ENCODE results near the gene PEX10.

The PEX10 gene

DNA sequence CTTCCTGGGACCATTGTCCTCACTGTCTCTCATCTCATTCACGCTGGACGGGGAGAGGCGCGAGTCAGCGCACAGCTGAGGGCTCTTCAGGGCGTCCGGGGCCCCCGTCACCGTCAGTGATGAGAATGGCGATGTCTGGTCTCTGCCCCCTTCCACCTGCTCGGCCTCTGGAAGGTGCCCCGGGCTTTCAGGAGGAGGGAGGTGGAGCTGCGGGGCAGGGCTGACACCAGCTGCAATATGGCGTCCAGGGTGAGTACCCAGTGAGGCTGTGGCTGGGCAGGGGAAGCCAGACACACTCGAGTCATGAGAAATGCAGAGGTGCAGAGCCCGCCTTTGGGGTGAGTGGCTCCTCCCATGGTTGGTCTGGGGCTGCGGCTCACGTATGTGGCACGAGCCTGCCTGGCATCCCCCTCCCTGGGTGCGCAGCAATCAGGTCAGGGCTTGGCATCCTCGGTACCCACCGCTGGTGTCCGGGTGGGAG is 36.1 kb downstream of the PEX10 start:
- TF ChIP-seq, protein P1, sequence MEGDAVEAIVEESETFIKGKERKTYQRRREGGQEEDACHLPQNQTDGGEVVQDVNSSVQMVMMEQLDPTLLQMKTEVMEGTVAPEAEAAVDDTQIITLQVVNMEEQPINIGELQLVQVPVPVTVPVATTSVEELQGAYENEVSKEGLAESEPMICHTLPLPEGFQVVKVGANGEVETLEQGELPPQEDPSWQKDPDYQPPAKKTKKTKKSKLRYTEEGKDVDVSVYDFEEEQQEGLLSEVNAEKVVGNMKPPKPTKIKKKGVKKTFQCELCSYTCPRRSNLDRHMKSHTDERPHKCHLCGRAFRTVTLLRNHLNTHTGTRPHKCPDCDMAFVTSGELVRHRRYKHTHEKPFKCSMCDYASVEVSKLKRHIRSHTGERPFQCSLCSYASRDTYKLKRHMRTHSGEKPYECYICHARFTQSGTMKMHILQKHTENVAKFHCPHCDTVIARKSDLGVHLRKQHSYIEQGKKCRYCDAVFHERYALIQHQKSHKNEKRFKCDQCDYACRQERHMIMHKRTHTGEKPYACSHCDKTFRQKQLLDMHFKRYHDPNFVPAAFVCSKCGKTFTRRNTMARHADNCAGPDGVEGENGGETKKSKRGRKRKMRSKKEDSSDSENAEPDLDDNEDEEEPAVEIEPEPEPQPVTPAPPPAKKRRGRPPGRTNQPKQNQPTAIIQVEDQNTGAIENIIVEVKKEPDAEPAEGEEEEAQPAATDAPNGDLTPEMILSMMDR (conservative IDR thresholded peaks at IDR 0.05): no peak
- no peak overlapping the region for H3K27ac ChIP-seq

DNA sequence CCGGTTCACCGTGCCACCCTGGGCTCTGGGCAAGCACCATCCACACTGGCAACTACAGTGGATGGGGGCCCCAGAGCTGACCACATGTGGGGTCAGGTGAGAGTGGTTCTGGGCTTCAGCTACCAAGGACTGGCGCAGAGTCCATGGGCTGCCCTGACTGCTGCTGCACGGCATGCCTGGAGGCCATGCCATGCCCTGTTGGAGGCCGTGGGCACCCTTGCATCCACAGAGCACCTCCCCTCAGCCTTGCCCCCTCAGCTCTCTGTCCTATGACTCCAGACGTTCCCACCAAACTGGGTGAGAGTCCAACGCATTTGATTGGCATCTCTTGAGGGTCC is 36.5 kb downstream of the PEX10 start:
- no peak overlapping the region for H3K27ac ChIP-seq
- TF ChIP-seq, protein P1 (conservative IDR thresholded peaks at IDR 0.05): no peak

DNA sequence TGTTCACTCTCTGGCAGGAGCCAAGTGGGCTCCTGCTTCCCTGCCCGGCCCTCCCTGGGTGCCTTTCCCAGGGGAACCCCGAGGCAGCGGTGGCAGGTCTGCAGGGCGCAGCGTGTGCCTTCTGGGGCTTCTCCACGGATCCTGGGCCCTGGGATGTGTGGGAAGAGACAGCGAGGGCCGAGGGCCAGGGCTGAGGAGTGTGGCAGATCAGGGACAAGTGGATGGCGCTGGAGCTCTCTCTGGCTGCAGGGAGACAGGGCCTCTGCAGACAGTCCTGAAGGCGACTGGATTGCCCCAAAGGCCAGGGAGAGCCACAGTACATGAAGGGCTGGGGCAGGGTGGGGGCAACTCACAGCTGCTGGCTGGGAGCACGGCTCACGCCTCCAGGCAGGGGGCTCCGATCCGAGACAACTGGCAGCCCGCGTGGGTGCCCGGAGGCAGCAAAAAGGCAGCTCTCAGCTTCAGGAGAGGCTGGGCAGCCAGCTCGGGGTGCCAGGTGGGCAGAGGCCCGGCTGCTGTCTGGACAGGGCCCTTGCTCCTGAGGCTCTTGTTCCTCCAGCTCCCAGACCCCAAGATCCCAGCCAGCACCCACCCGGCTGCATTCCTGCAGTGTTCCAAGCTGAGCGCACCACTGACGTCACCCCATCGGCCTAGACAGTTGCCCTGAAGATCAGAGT is 37.0 kb downstream of the PEX10 start:
- TF ChIP-seq, protein P1 (conservative IDR thresholded peaks at IDR 0.05): no peak
- H3K27ac ChIP-seq: no peak overlapping the region

DNA sequence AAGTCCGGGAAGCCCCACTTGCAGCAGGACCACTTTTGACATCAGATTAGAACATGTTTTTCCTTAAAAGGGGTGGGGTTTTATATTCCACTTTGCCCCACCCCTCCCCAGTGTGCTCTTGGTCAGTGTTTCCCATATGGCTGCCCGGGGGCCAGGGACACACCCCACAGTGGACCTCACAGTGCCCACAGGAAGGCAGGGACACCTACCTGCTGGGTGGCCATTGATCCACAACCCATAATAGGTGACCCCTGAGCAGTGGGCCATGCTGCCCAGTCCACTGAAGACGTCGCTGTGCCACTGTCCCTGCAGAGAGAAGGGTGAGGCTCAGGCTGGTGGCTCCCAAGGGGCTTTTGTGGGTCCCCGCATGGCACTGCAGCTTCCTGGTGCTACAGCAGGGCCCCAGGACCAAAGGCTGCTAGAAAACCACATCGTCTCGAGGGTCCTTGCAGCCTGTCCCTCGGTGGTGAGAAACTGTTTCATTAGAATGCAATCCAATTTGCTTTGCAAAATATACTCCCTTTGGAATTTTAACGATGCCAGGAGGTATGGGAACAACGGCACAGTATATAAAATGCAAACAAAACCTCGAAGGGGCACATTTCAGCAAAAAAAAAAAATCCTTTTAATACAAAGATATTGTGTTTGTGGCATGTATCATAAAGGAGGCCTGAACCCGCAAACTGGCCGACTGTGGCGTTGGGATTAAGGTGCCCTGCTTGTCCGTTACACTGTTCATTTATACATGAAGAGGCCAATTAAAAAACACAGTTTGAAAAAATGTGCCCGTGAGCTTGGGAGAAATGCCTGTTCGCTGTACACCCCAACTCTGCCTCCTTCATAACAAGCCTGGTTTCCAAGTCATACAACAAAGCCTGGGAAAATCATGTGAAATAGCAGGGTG is 37.9 kb downstream of the PEX10 start:
- H3K27ac ChIP-seq: no peak overlapping the region
- TF ChIP-seq, protein P1 (conservative IDR thresholded peaks at IDR 0.05): no peak

DNA sequence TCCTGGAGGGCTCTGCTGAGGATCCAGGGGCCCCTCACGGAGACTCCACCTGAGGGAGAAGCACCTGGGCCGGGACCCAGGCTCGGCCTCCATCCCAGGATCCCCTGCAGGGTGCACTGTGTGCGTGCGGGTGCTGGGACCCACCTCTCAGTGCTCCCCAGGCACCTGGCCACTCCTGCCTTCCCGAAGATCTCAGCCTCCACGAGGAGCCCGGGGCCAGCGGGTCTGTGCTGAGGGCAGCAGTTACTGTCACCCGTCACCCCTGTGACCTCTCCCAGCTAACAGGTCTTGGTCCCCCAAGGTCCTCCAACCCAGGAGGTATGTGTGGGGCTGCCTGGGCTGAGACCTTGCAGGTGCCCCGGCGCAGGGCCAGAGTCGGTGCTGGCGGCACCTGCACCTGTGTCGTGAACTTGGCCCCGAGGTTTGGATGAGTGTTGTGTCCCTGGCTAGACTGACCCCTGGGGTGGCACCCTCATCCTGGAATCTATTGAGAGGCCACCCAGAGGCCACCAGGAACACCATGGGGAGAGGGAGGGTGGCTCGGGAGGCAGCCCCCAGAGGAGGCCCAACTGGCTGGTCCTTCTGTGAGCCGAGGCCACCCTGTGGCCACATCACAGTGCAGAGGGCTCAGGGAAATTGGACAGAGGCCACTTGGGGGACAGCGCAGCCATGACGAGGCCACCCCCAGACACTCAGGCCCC is 38.7 kb downstream of the PEX10 start:
- TF ChIP-seq, protein P1 (conservative IDR thresholded peaks at IDR 0.05): 0 out of 2 replicates have a peak, but pooled peaks have one; percentile 18
- no peak overlapping the region for H3K27ac ChIP-seq

DNA sequence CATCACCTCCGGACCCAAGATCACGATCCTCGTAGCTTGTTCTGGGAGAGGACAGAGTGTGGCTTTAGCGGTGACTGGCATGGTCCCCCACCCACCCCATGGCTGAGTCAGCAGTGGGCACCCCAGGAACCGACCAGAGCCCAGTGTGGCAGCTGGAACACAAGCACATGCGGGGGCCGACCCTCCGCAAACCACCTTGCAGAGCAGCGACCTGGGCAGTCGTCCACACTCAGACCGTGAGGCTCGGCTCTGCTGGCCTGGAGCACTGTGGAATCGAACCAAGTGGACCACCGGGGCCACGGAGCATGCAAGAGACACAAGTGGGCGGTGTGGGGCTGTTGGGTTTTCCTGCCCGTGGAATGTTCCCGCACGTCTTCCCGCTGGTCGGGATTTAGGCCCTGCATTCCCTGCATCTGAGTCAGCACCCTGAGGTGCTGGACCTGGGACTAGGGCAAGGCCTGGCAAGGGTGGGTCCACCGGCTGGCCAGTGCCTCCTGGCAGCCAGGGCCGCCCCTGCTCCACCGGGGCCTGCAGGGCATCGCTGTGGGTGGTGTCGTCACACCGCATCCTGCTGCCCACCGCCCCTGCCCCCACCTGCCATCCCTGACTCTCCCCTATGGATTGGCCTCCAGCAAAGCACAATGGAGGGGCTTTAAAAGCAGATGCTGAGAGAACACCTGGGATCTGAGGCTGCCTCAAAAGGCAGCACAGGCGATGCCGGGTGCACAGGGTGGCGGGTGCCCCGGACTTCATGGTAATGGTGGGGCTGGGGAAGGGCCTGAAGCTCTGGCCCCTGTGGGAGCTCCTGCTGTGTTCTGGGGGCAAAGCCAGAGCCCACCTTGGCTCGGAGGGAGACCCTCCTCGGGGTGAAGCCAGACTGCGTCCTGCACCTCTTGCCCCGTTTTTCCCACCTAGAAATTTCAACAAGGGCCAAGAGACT is 39.5 kb downstream of the PEX10 start:
- TF ChIP-seq, protein P1 (conservative IDR thresholded peaks at IDR 0.05): no peak
- H3K27ac ChIP-seq: no peak overlapping the region

Measured in VCaP (cell line).